Measurements from ENCODE around the gene NHSL2.

DNA sequence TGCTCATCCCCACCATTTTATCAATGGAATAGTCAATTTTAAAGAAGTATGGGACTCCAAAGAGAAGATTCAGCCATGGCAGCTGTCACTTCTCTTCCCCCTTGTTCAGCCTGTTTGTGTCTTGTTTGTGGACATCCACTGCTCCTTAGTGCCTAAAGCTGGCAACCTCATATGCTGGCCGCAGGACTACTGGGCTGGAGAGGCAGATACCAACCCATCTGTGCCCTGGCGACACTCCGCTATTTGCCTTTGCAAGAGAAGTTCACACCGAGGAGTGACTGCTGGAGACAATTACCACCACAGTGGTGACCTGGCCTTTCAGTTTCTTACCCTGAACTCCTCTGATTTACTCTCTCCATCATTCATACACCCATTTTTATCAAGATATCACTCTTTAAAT is 64.3 kb downstream of the NHSL2 start:
- TF ChIP-seq, protein P1, sequence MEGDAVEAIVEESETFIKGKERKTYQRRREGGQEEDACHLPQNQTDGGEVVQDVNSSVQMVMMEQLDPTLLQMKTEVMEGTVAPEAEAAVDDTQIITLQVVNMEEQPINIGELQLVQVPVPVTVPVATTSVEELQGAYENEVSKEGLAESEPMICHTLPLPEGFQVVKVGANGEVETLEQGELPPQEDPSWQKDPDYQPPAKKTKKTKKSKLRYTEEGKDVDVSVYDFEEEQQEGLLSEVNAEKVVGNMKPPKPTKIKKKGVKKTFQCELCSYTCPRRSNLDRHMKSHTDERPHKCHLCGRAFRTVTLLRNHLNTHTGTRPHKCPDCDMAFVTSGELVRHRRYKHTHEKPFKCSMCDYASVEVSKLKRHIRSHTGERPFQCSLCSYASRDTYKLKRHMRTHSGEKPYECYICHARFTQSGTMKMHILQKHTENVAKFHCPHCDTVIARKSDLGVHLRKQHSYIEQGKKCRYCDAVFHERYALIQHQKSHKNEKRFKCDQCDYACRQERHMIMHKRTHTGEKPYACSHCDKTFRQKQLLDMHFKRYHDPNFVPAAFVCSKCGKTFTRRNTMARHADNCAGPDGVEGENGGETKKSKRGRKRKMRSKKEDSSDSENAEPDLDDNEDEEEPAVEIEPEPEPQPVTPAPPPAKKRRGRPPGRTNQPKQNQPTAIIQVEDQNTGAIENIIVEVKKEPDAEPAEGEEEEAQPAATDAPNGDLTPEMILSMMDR (conservative IDR thresholded peaks at IDR 0.05 in 1 of 2, IDR thresholded peaks at IDR 0.05 in 1 of 2; ENCODE audit: extremely low read depth in 1 of 2, insufficient read depth in 1 of 2, low read depth in 1 of 2, low read length in 2 of 2): no peak
- TF ChIP-seq EZH2 (IDR thresholded peaks at IDR 0.05; ENCODE audit: borderline replicate concordance, low read length): no peak
